Esophagus muscularis mucosa (tissue), 4 donors: ENCODE measurements around the gene TSPO. TPM values are rescaled to one million over a fixed set of nuclear protein-coding genes. Genes with fewer than 3 reads are reported as not detected.

Experiments used
- DNase-seq: peaks from one replicate; pipeline ENCODE4 v3.0.0-alpha.2; 2017; ENCODE audit errors: extremely low spot score
- H3K27ac ChIP-seq, 4 donors: fragments of 200-600 bp; sonication (generic); replicated peaks in 1 of 4; 1 replicate in 3 of 4; 2 replicates in 1 of 4; pipeline ENCODE4 v1.5.1; 2016 to 2019; ENCODE audit warnings: mild to moderate bottlenecking in 1 of 4
- H3K27me3 ChIP-seq, 4 donors: fragments of 200-600 bp; sonication (generic); one replicate each; pipeline versions ENCODE4 v1.5.1 to v1.6.0; 2016 to 2019
- H3K36me3 ChIP-seq, 4 donors: fragments of 200-600 bp; sonication (generic); one replicate each; pipeline ENCODE4 v1.5.1; 2016 to 2019
- H3K4me1 ChIP-seq, 4 donors: fragments of 200-600 bp; sonication (generic); one replicate each; pipeline ENCODE4 v1.5.1; 2016 to 2019
- H3K4me3 ChIP-seq, 4 donors: fragments of 200-600 bp; sonication (generic); 1 replicate in 2 of 4; 2 replicates in 2 of 4; pipeline ENCODE4 v1.5.1; 2016 to 2019; ENCODE audit warnings: mild to moderate bottlenecking in 4 of 4, moderate library complexity in 1 of 4
- H3K9me3 ChIP-seq, 4 donors: fragments of 200-600 bp; sonication (generic); 1 replicate in 3 of 4; 2 replicates in 1 of 4; pipeline ENCODE4 v1.5.1; 2016 to 2019
- EP300 ChIP-seq: sonication (generic); formaldehyde crosslinking; IDR thresholded peaks from one replicate; pipeline ENCODE4 v1.6.1; 2017; ENCODE audit warnings: antibody characterized with exemption
- POLR2A ChIP-seq: fragments of 450-650 bp; IDR thresholded peaks from one replicate; pipeline ENCODE4 v1.6.1; 2017; ENCODE audit warnings: antibody characterized with exemption, moderate library complexity, mild to moderate bottlenecking, low read depth
- POLR2AphosphoS5 ChIP-seq, 2 donors: sonication (generic); formaldehyde crosslinking; IDR thresholded peaks; one replicate each; pipeline ENCODE4 v1.6.1; 2017; ENCODE audit warnings: antibody characterized with exemption in 2 of 2
- WGBS: methylation state at CpG from one replicate; pipeline ENCODE4 v1.1.5; 2018; 5-methylcytosine and 5-hydroxymethylcytosine counted together
- intact Hi-C: fragments of 100-400 bp; cut with DNase I; formaldehyde crosslinking; loops from one replicate; pipeline ENCODE4 v1.15.1; 2023
- total RNA-seq, 4 donors: library from RNA; depleted of rRNA; stranded (reverse); fragments of >200 nt; gene quantifications; one replicate each; pipeline versions ENCODE4 v1.1.0 to v1.2.1, GENCODE V29; 2016
- TF ChIP-seq, protein P1 (sequence below), 3 experiments: fragments of 200-600 bp in 2 of 3; fragments of 450-650 bp in 1 of 3; sonication (generic) in 2 of 3; IDR thresholded peaks; one replicate each; pipeline ENCODE4 v1.5.1; 2017 to 2019; ENCODE audit warnings: antibody characterized with exemption in 3 of 3, mild to moderate bottlenecking in 2 of 3, moderate library complexity in 1 of 3

TSPO gene
- total RNA-seq, 4 donors from 2014 or later = 172 to 191 (median 182) TPM

DNA sequence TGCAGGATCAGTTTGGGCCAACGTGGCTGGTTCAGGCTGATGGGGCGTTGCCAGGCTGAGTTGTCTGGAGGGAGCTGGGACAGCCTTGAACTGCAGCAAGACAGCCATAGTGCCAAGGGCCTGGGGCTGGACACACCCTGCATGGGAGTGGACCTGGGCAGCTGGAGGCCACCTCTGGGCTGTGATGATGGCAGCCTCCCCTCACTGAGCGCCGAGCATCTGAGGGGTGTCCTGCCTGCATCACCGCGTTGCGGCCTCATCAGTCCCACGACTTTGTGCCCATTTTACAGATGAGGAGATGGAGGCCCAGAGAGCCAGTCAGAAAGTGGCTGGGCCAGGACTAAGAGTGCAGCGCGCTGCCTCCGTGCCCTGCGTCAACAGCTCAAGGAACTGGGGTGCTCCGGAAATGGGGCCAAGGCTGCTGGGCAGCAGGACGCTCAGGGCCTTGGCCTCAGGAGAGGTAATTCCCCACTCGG, 590 bp upstream of the TSPO start:
- peaks cover 11 to 49% (median 42%) of the 10 kb centered on the region in 4 donors for H3K4me1 ChIP-seq
- no peaks in the 10 kb centered on the region for H3K9me3 ChIP-seq
- no peak for DNase-seq
- peak overlapping the region; percentile 71 to 91 (median 78) for H3K4me3 ChIP-seq
- H3K27ac ChIP-seq = peak overlapping the region; percentile 79 to 86 (median 80)
- H3K36me3 ChIP-seq = peaks cover 0 to 5% (median 0%) of the 10 kb centered on the region in 4 donors
- intact Hi-C loops = no loop called here
- H3K27me3 ChIP-seq = no peaks in the 10 kb centered on the region
- TF ChIP-seq, protein P1, sequence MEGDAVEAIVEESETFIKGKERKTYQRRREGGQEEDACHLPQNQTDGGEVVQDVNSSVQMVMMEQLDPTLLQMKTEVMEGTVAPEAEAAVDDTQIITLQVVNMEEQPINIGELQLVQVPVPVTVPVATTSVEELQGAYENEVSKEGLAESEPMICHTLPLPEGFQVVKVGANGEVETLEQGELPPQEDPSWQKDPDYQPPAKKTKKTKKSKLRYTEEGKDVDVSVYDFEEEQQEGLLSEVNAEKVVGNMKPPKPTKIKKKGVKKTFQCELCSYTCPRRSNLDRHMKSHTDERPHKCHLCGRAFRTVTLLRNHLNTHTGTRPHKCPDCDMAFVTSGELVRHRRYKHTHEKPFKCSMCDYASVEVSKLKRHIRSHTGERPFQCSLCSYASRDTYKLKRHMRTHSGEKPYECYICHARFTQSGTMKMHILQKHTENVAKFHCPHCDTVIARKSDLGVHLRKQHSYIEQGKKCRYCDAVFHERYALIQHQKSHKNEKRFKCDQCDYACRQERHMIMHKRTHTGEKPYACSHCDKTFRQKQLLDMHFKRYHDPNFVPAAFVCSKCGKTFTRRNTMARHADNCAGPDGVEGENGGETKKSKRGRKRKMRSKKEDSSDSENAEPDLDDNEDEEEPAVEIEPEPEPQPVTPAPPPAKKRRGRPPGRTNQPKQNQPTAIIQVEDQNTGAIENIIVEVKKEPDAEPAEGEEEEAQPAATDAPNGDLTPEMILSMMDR (IDR thresholded peaks at IDR 0.05) = no peak
- TF ChIP-seq POLR2A = no peak
- 64% methylated on average over 15 of the region's 15 CpGs for WGBS

DNA sequence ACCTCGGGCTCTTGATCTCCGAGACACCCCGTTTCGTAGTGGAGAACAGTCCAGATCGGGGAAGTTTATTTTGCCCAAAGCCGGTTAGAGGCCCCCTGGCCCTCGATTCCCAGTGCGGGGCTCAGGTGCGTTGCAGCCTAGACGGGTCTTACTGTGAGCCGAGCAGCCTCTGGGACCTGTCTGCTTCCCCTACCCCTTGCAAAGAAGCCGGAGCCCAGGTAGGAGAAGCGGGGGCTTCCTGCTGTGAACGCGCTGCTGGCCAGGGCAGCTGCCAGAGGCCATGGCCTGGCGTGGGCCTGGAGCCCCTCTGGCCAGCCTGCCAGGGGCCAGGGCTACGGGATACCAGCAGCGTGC, 621 bp downstream of the TSPO start:
- peak overlapping the region; percentile 79 to 86 (median 80) for H3K27ac ChIP-seq
- DNase-seq = no peak
- peaks cover 11 to 50% (median 46%) of the 10 kb centered on the region in 4 donors for H3K4me1 ChIP-seq
- TF ChIP-seq POLR2A = no peak
- TF ChIP-seq, protein P1 (IDR thresholded peaks at IDR 0.05) = no peak
- peaks cover 0 to 5% (median 0%) of the 10 kb centered on the region in 4 donors for H3K36me3 ChIP-seq
- no peaks in the 10 kb centered on the region for H3K27me3 ChIP-seq
- intact Hi-C loops = no loop called here
- H3K4me3 ChIP-seq = peak overlapping the region; percentile 71 to 91 (median 78)
- WGBS = no CpG with 5 or more reads among the region's 18 CpGs
- no peaks in the 10 kb centered on the region for H3K9me3 ChIP-seq

DNA sequence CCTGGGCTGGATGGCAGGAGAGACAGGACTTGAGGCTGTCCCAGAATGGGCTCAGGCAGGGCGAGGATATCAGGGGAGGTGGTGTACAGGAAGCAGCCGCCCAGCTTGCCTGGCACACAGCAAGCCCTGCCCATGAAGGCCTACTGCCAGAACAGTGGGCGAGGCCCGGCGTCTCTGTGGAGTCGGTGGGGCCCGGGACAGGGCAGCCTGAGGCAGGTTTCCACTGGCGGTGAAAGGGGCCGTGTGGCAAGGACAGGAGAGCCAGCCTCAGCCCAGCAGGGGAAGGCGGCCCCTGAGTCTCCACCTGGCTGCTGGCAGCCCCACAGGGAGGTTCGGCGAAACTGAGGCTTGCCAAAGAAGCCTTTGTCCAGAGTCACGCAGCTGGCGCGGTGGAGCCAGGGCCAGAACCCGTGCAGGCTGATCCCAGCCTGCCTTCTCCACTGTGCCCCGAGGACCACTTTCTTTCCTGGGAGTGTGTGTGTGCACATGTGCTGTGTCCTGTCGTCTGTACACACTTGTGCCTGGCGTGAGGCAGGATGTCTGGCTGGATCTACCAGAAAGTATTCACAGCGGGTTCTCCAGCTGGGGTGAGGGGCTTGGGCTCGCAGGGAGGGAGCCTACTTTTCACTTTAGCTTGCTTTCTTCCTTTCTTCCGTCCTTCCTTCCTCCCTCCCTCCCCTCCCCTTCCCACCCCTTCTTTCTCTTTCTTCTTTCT, 1.2 kb downstream of the TSPO start:
- peak overlapping the region; percentile 71 to 91 (median 78) for H3K4me3 ChIP-seq
- peaks cover 0 to 5% (median 0%) of the 10 kb centered on the region in 4 donors for H3K36me3 ChIP-seq
- 17% methylated on average over 20 of the region's 22 CpGs for WGBS
- H3K27ac ChIP-seq = peak overlapping the region; percentile 79 to 86 (median 80)
- intact Hi-C loops = no loop called here
- peaks cover 11 to 52% (median 47%) of the 10 kb centered on the region in 4 donors for H3K4me1 ChIP-seq
- H3K9me3 ChIP-seq = no peaks in the 10 kb centered on the region
- H3K27me3 ChIP-seq = no peaks in the 10 kb centered on the region
- no peak for DNase-seq
- TF ChIP-seq POLR2AphosphoS5 (IDR thresholded peaks at IDR 0.05) = peak; percentile 37 to 41
- no peak for TF ChIP-seq POLR2A

DNA sequence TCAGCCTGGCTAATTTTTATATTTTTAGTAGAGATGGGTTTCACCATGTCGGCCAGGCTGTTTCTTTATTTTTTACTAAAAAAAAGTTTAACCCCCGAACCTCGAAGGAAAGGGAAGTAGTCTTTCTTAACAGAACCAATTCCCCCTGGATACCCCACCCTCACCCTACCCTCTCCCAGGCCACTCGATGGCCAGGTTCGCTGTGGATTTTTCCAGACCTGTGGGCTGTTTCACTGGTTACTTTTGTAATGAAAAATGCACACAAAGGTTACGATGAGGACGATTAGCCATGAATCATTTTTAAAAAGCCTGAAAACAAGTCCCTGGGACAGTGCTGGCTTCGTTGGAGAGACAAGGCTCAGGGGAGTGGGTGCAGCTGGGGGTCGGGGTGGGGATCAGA, 2.5 kb downstream of the TSPO start:
- Histone ChIP-seq H3K27me3 (no peaks in the 10 kb centered on the region), H3K4me1 (peaks cover 11 to 60% (median 47%) of the 10 kb centered on the region in 4 donors), H3K9me3 (no peaks in the 10 kb centered on the region), H3K36me3 (peaks cover 0 to 5% (median 0%) of the 10 kb centered on the region in 4 donors), H3K4me3 (no peak overlapping the region), H3K27ac (peak overlapping the region in 1 of 4 donors; percentile 31)
- 62% methylated on average over 9 of the region's 9 CpGs for WGBS
- no peak for DNase-seq
- intact Hi-C loops = no loop called here
- no peak for TF ChIP-seq EP300
- TF ChIP-seq POLR2A = no peak
- TF ChIP-seq POLR2AphosphoS5 (IDR thresholded peaks at IDR 0.05) = no peak
- TF ChIP-seq, protein P1 (IDR thresholded peaks at IDR 0.05) = no peak

DNA sequence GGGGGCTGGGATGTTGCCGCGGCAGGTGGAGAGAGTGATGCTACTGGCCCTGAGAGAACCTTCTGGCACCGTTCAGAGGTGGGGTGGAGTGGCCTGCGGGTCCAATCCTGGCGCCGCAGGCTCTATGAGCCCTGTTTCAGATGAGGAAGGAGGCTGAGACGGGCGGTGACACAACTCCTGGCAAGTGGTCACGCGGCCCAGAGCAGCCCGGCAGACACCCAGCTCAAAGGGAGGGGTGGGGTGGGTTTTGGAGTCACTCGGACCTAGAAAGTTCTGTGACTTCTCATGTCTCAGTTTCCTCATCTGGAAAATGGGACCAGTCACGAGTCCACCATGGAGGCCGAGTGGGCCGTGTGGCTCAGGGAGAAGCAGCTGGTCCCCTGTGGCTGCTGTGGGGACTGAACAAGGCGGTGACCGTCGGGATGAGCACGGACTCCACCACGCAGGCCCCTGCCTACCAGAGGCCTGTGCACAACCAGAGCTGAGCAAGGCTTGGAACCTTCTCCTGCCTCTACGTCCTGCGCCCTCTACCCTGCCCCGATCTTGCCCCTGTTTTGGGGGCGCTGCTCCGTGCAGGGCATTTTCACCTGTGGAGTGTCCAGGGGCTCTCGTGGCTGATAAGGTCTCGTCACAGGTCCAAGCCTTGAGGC, 3.7 kb downstream of the TSPO start:
- Histone ChIP-seq H3K27me3 (no peaks in the 10 kb centered on the region), H3K4me3 (no peak overlapping the region), H3K27ac (peak overlapping the region in 1 of 4 donors; percentile 20), H3K4me1 (peaks cover 18 to 70% (median 51%) of the 10 kb centered on the region in 4 donors), H3K36me3 (peaks cover 0 to 16% (median 5%) of the 10 kb centered on the region in 4 donors), H3K9me3 (no peaks in the 10 kb centered on the region)
- DNase-seq = no peak
- intact Hi-C loops = no loop called here
- TF ChIP-seq EP300 = no peak
- TF ChIP-seq POLR2A = no peak
- no peak for TF ChIP-seq POLR2AphosphoS5 (IDR thresholded peaks at IDR 0.05)
- TF ChIP-seq, protein P1 (IDR thresholded peaks at IDR 0.05) = no peak
- 76% methylated on average over 24 of the region's 27 CpGs for WGBS
